K562 (cell line): Measurements from ENCODE around the gene CREB3L2. TPM values are rescaled to one million over a fixed set of nuclear protein-coding genes. Genes with fewer than 3 reads are reported as not detected.

Experiments used
- ASH1L ChIP-seq: fragments of 450-650 bp; IDR thresholded peaks from 2 replicates; pipeline ENCODE4 v1.6.1; 2018; ENCODE audit warnings: borderline replicate concordance, mild to moderate bottlenecking, low read depth; ENCODE audit not compliant: partially characterized antibody
- ATF3 ChIP-seq, 2 experiments: fragments of 450-650 bp in 1 of 2; sonication (generic) in 1 of 2; formaldehyde crosslinking in 1 of 2; IDR thresholded peaks in 1 of 2; conservative IDR thresholded peaks in 1 of 2; 2 replicates each; pipeline versions ENCODE4 v1.6.1 to v1.8.1; 2016 to 2023; ENCODE audit warnings: mild to moderate bottlenecking in 2 of 2, moderate library complexity in 2 of 2, inconsistent platforms in 1 of 2, missing genetic modification reagents in 1 of 2
- BRF1 ChIP-seq: IDR thresholded peaks from 3 replicates; pipeline ENCODE4 v1.6.1; 2011; ENCODE audit warnings: borderline replicate concordance, mild to moderate bottlenecking; ENCODE audit not compliant: insufficient read length; ENCODE audit errors: extremely low read depth
- BRF2 ChIP-seq: IDR thresholded peaks from 3 replicates; pipeline ENCODE4 v1.6.1; 2011; ENCODE audit warnings: borderline replicate concordance, mild to moderate bottlenecking; ENCODE audit not compliant: insufficient read length, insufficient read depth
- CEBPB ChIP-seq: fragments of 450-650 bp; IDR thresholded peaks from 2 replicates; pipeline ENCODE4 v1.6.1; 2016; ENCODE audit warnings: missing genetic modification characterization, missing compliant biosample characterization
- ETV1 ChIP-seq: fragments of 450-650 bp; conservative IDR thresholded peaks from 2 replicates; pipeline ENCODE4 v1.6.1; 2016; ENCODE audit warnings: missing genetic modification characterization, control low read depth, low read depth, missing compliant biosample characterization
- KLF10 ChIP-seq: fragments of 250-450 bp; sonication (Bioruptor Pico); IDR thresholded peaks from 2 replicates; pipeline ENCODE4 v1.6.1; 2021; ENCODE audit warnings: matching md5 sums
- MYNN ChIP-seq, 2 experiments: sonication (generic); formaldehyde crosslinking in 1 of 2; IDR thresholded peaks; 2 replicates each; pipeline versions ENCODE4 v1.5.0 to v1.6.1; 2016 to 2020; ENCODE audit warnings: antibody characterized with exemption in 1 of 2, missing genetic modification reagents in 1 of 2
- NCOA4 ChIP-seq: fragments of 450-650 bp; IDR thresholded peaks from 2 replicates; pipeline ENCODE4 v1.6.1; 2018; ENCODE audit warnings: mild to moderate bottlenecking; ENCODE audit not compliant: partially characterized antibody
- NCOA6 ChIP-seq: fragments of 450-650 bp; IDR thresholded peaks from 2 replicates; pipeline ENCODE4 v1.6.1; 2017; ENCODE audit warnings: mild to moderate bottlenecking
- NFIC ChIP-seq: fragments of 450-650 bp; IDR thresholded peaks from 2 replicates; pipeline ENCODE4 v1.6.1; 2017; ENCODE audit warnings: mild to moderate bottlenecking, inconsistent platforms
- NR2C2 ChIP-seq, 2 experiments: fragments of 200-800 bp in 1 of 2; sonication (Bioruptor generic) in 1 of 2; sonication (generic) in 1 of 2; formaldehyde crosslinking in 1 of 2; IDR thresholded peaks; 2 replicates each; pipeline versions ENCODE4 v1.6.1 to v1.8.0; 2016 to 2022; ENCODE audit warnings: mild to moderate bottlenecking in 1 of 2, missing compliant biosample characterization in 1 of 2, missing genetic modification characterization in 1 of 2, missing genetic modification reagents in 1 of 2
- PYGO2 ChIP-seq: fragments of 450-650 bp; IDR thresholded peaks from 2 replicates; pipeline ENCODE4 v1.6.1; 2016; ENCODE audit warnings: mild to moderate bottlenecking, missing genetic modification characterization, moderate library complexity, missing compliant biosample characterization
- TEAD2 ChIP-seq: fragments of 450-650 bp; IDR thresholded peaks from 2 replicates; pipeline ENCODE4 v1.6.1; 2016; ENCODE audit warnings: missing genetic modification characterization, control low read depth, missing compliant biosample characterization
- THRB ChIP-seq: fragments of 450-650 bp; formaldehyde crosslinking; conservative IDR thresholded peaks from 2 replicates; pipeline ENCODE4 v1.4.0; 2022; ENCODE audit warnings: mild to moderate bottlenecking, missing genetic modification characterization
- TRIM24 ChIP-seq, 2 experiments: fragments of 450-650 bp; IDR thresholded peaks; 2 replicates each; pipeline ENCODE4 v1.6.1; 2016
- XRCC4 ChIP-seq: IDR thresholded peaks from one replicate; pipeline ENCODE4 v1.6.1; 2011; ENCODE audit not compliant: insufficient read depth, insufficient read length; ENCODE audit errors: extremely low read depth
- ZFP36 ChIP-seq: fragments of 150-350 bp; IDR thresholded peaks from 2 replicates; pipeline ENCODE4 v1.6.1; 2018; ENCODE audit warnings: low read length, low read depth; ENCODE audit not compliant: partially characterized antibody
- ZFX ChIP-seq: sonication (generic); formaldehyde crosslinking; IDR thresholded peaks from 2 replicates; pipeline ENCODE4 v1.8.0; 2022; ENCODE audit warnings: mild to moderate bottlenecking, missing genetic modification reagents, moderate library complexity
- ZNF316 ChIP-seq: fragments of 450-650 bp; IDR thresholded peaks from 2 replicates; pipeline ENCODE4 v1.6.1; 2016
- ZNF655 ChIP-seq: fragments of 250-450 bp; sonication (Bioruptor Pico); IDR thresholded peaks from 2 replicates; pipeline ENCODE4 v1.5.0; 2021
- polyA plus RNA-seq, 8 experiments: library from polyadenylated mRNA; depleted of rRNA in 4 of 8; stranded (reverse) in 5 of 8; unstranded in 3 of 8; fragments of >200 nt; fragmentation: Nextera tagmentation in 2 of 8; fragmentation: Illumina TruSeq in 1 of 8; extraction: Ambion mirVana in 2 of 8; extraction: Trizol in 1 of 8; gene quantifications; 2 replicates each; pipeline versions ENCODE4 v1.2.1 to v1.2.3, GENCODE V29; 2011 to 2014; ENCODE audit warnings: inconsistent platforms in 1 of 8, missing spikeins in 1 of 8
- total RNA-seq, 7 experiments: library from RNA; depleted of rRNA in 6 of 7; stranded (reverse); fragments of >200 nt in 6 of 7; fragmentation: Illumina TruSeq in 2 of 7; extraction: Trizol in 2 of 7; gene quantifications; 2 replicates each; pipeline versions ENCODE4 v1.2.1 to v1.2.3, GENCODE V29; 2011 to 2021; ENCODE audit warnings: low replicate concordance in 1 of 7

CREB3L2 gene
- total and polyA plus RNA-seq, 9 of the 15 experiments (the other 6 are each of a cell fraction or from before 2014, with no cell fraction given) = 7.1 to 45.6 (median 15.8) TPM

GRCh38 chr7:137986252-137987017 lies 15.5 kb downstream of the CREB3L2 start (continued):
- TF ChIP-seq BRF2 = no peak
- no peak for TF ChIP-seq ZFX
- TF ChIP-seq TRIM24 (IDR thresholded peaks at IDR 0.05) = peak in 1 of 2 experiments; percentile 51; a peak in 1 of 4 replicates
- TF ChIP-seq ZNF316 = peak; percentile 74
- no peak; the same call in 1 of the 2 replicates for TF ChIP-seq NFIC
- TF ChIP-seq ATF3 (IDR thresholded peaks at IDR 0.05) = peak; percentile 45; the same call in 1 of the 2 replicates
- TF ChIP-seq ATF3 (CRISPR knock-in tag; conservative IDR thresholded peaks at IDR 0.05) = no peak; the same call in 1 of the 2 replicates
- no peak for TF ChIP-seq NCOA4
- TF ChIP-seq PYGO2 (tag) = peak; percentile 79
- TF ChIP-seq ETV1 (tag) = 0 out of 2 replicates have a peak, but pooled peaks have one; percentile 13
- peak; percentile 97 for TF ChIP-seq CEBPB
- no peak for TF ChIP-seq ASH1L
- no peak for TF ChIP-seq THRB
- no peak for TF ChIP-seq TEAD2 (tag)
- TF ChIP-seq ZFP36 = no peak
- no peak for TF ChIP-seq XRCC4
- no peak for TF ChIP-seq ZNF655 (CRISPR knock-in tag)
- TF ChIP-seq KLF10 = no peak
- no peak for TF ChIP-seq BRF1
- no peak for TF ChIP-seq NCOA6
- TF ChIP-seq NR2C2 (CRISPR knock-in tag; IDR thresholded peaks at IDR 0.05) = no peak
- TF ChIP-seq NR2C2 (tag; IDR thresholded peaks at IDR 0.05) = peak; percentile 53
- TF ChIP-seq MYNN (IDR thresholded peaks at IDR 0.05) = peak; percentile 42; the same call in 1 of the 2 replicates
- TF ChIP-seq MYNN (CRISPR knock-in tag; IDR thresholded peaks at IDR 0.05) = no peak
